H9 (cell line): ENCODE data around the gene IL3. TPM values are rescaled to one million over a fixed set of nuclear protein-coding genes. Genes with fewer than 3 reads are reported as not detected.

Source experiments
- DNase-seq: peaks from one replicate; pipeline ENCODE4 v3.0.0-alpha.2; 2017
- H2AFZ ChIP-seq: one replicate; pipeline ENCODE4 v1.6.1; 2013; ENCODE audit warnings: mild to moderate bottlenecking, low read length, control low read depth, moderate library complexity
- H2AK5ac ChIP-seq: 2 replicates; pipeline ENCODE4 v1.6.1; 2013; ENCODE audit warnings: low read length, control low read depth, mixed read lengths; ENCODE audit not compliant: insufficient read length
- H2BK120ac ChIP-seq: one replicate; pipeline ENCODE4 v1.6.1; 2013; ENCODE audit warnings: low read depth, mild to moderate bottlenecking, low read length, control low read depth, inconsistent platforms; ENCODE audit not compliant: poor library complexity, severe bottlenecking
- H2BK12ac ChIP-seq: 2 replicates; pipeline ENCODE4 v1.6.1; 2013; ENCODE audit warnings: low read length, control low read depth, mixed read lengths, low read depth; ENCODE audit not compliant: insufficient read length
- H2BK15ac ChIP-seq: 2 replicates; pipeline ENCODE4 v1.6.1; 2013; ENCODE audit warnings: low read depth, low read length, control low read depth
- H2BK20ac ChIP-seq: one replicate; pipeline ENCODE4 v1.6.1; 2013; ENCODE audit warnings: low read depth, mild to moderate bottlenecking, low read length, control low read depth, inconsistent platforms; ENCODE audit not compliant: poor library complexity, severe bottlenecking
- H2BK5ac ChIP-seq: 2 replicates; pipeline ENCODE4 v1.6.1; 2013; ENCODE audit warnings: low read length, control low read depth, mixed read lengths; ENCODE audit not compliant: insufficient read length
- H3K14ac ChIP-seq: 2 replicates; pipeline ENCODE4 v1.6.1; 2013; ENCODE audit warnings: low read length, control low read depth; ENCODE audit not compliant: insufficient read depth
- H3K18ac ChIP-seq: 2 replicates; pipeline ENCODE4 v1.6.1; 2013; ENCODE audit warnings: low read depth, mild to moderate bottlenecking, mixed read lengths, low read length, control low read depth; ENCODE audit not compliant: insufficient read length
- H3K23ac ChIP-seq: 2 replicates; pipeline ENCODE4 v1.6.1; 2013; ENCODE audit warnings: low read length, control low read depth, mixed read lengths, low read depth; ENCODE audit not compliant: insufficient read length
- H3K23me2 ChIP-seq: 2 replicates; pipeline ENCODE4 v1.6.1; 2013; ENCODE audit warnings: low read depth, mild to moderate bottlenecking, mixed read lengths, low read length, control low read depth; ENCODE audit not compliant: insufficient read length, poor library complexity, severe bottlenecking
- H3K27ac ChIP-seq: 2 replicates; pipeline ENCODE4 v1.5.1; 2013; ENCODE audit warnings: low read length, control low read depth, mixed read lengths, low read depth; ENCODE audit not compliant: insufficient read length
- H3K27me3 ChIP-seq: 2 replicates; pipeline ENCODE4 v1.6.1; 2013; ENCODE audit warnings: low read length, control low read depth, inconsistent platforms; ENCODE audit not compliant: insufficient read depth
- H3K4ac ChIP-seq: 2 replicates; pipeline ENCODE4 v1.6.1; 2013; ENCODE audit warnings: low read depth, mild to moderate bottlenecking, control low read depth, inconsistent platforms, low read length, moderate library complexity
- H3K4me1 ChIP-seq: 2 replicates; pipeline ENCODE4 v1.6.1; 2013; ENCODE audit warnings: low read length, control low read depth, inconsistent platforms; ENCODE audit not compliant: insufficient read depth
- H3K4me2 ChIP-seq: 2 replicates; pipeline ENCODE4 v1.6.1; 2013; ENCODE audit warnings: low read length, control low read depth, mixed read lengths; ENCODE audit not compliant: insufficient read length, insufficient read depth
- H3K56ac ChIP-seq: 2 replicates; pipeline ENCODE4 v1.6.1; 2013; ENCODE audit warnings: low read depth, mild to moderate bottlenecking, mixed read lengths, low read length, control low read depth; ENCODE audit not compliant: insufficient read length
- H3K79me1 ChIP-seq: 2 replicates; pipeline ENCODE4 v1.6.1; 2013; ENCODE audit warnings: low read depth, mild to moderate bottlenecking, moderate library complexity, low read length, control low read depth, inconsistent platforms; ENCODE audit not compliant: insufficient read depth, poor library complexity, severe bottlenecking
- H3K79me2 ChIP-seq: 2 replicates; pipeline ENCODE4 v1.6.1; 2013; ENCODE audit warnings: low read length, control low read depth, inconsistent platforms; ENCODE audit not compliant: insufficient read depth
- H3K9ac ChIP-seq: 2 replicates; pipeline ENCODE4 v1.6.1; 2013; ENCODE audit warnings: low read length, control low read depth, mixed read lengths; ENCODE audit not compliant: insufficient read length; ENCODE audit errors: extremely low read depth
- H3K9me3 ChIP-seq: one replicate; pipeline ENCODE4 v1.6.1; 2013; ENCODE audit warnings: low read depth, low read length, inconsistent platforms; ENCODE audit not compliant: control insufficient read depth
- H3T11ph ChIP-seq: one replicate; pipeline ENCODE4 v1.6.1; 2013; ENCODE audit warnings: mild to moderate bottlenecking, low read length, control low read depth, inconsistent platforms
- H4K20me1 ChIP-seq: one replicate; pipeline ENCODE4 v1.6.1; 2013; ENCODE audit not compliant: control insufficient read depth, insufficient read length, insufficient read depth
- H4K5ac ChIP-seq: 2 replicates; pipeline ENCODE4 v1.6.1; 2013; ENCODE audit warnings: low read depth, mild to moderate bottlenecking, mixed read lengths, low read length, control low read depth; ENCODE audit not compliant: insufficient read length
- H4K8ac ChIP-seq: replicated peaks from 2 replicates; pipeline ENCODE4 v1.6.1; 2013; ENCODE audit warnings: low read length, control low read depth, mixed read lengths, low read depth; ENCODE audit not compliant: insufficient read length
- H4K91ac ChIP-seq: 2 replicates; pipeline ENCODE4 v1.6.1; 2013; ENCODE audit warnings: low read depth, mild to moderate bottlenecking, moderate library complexity, mixed read lengths, low read length, control low read depth; ENCODE audit not compliant: insufficient read length
- H3K27ac Mint-ChIP-seq, 3 experiments: 2 replicates in 2 of 3; 3 replicates in 1 of 3; pipeline ENCODE4 v1.8.0; 2020 to 2021; ENCODE audit warnings: mixed read lengths in 3 of 3, mild to moderate bottlenecking in 1 of 3, moderate library complexity in 1 of 3
- H3K27me3 Mint-ChIP-seq: 2 replicates; pipeline ENCODE4 v1.8.0; 2021; ENCODE audit warnings: low read depth, mild to moderate bottlenecking, moderate library complexity, mixed read lengths
- H3K36me3 Mint-ChIP-seq, 3 experiments: 2 replicates in 2 of 3; 3 replicates in 1 of 3; pipeline ENCODE4 v1.8.0; 2020 to 2021; ENCODE audit warnings: low read depth in 3 of 3, mixed read lengths in 3 of 3; ENCODE audit not compliant: insufficient read depth in 1 of 3
- H3K4me1 Mint-ChIP-seq, 2 experiments: 2 replicates each; pipeline ENCODE4 v1.8.0; 2020; ENCODE audit warnings: mixed read lengths in 2 of 2
- H3K4me3 Mint-ChIP-seq, 2 experiments: 2 replicates in 1 of 2; 3 replicates in 1 of 2; pipeline ENCODE4 v1.8.0; 2020 to 2021; ENCODE audit warnings: mild to moderate bottlenecking in 2 of 2, mixed read lengths in 2 of 2, moderate library complexity in 1 of 2
- H3K9me3 Mint-ChIP-seq, 2 experiments: 2 replicates in 1 of 2; 3 replicates in 1 of 2; pipeline ENCODE4 v1.8.0; 2020; ENCODE audit warnings: mild to moderate bottlenecking in 2 of 2, mixed read lengths in 2 of 2, moderate library complexity in 1 of 2
- CTCF ChIP-seq: fragments of 200-600 bp; sonication (generic); conservative IDR thresholded peaks from 3 replicates; pipeline ENCODE4 v1.8.0; 2021; ENCODE audit warnings: antibody characterized with exemption, mild to moderate bottlenecking
- WGBS: extraction: QIAGEN DNeasy Blood & Tissue Kit; methylation state at CpG from one replicate; pipeline ENCODE4 v1.1.7; 2013; ENCODE audit warnings: missing lambda C conversion rate, low lambda C conversion rate, mixed read lengths; ENCODE audit not compliant: insufficient read length; ENCODE audit errors: extremely low coverage; 5-methylcytosine and 5-hydroxymethylcytosine counted together
- total RNA-seq: library from RNA; stranded (reverse); gene quantifications from 2 replicates; pipeline ENCODE4 v1.2.1, GENCODE V29; 2021

Gene IL3
- total RNA-seq, 1 experiment from 2014 or later = not detected

GRCh38 chr5:132037353-132037752, 23.1 kb upstream of the IL3 start:
- Histone ChIP-seq H3K56ac (no peak overlapping the region), H2AFZ (no peak overlapping the region), H3K27ac (no peak overlapping the region), H3K4me1 (no peaks in the 10 kb centered on the region), H3K23ac (no peak overlapping the region), H3K4ac (no peak overlapping the region), H3K9ac (no peak overlapping the region), H3T11ph (no peak overlapping the region), H3K14ac (no peak overlapping the region), H3K79me1 (no peaks in the 10 kb centered on the region), H2BK120ac (no peak overlapping the region), H3K9me3 (no peaks in the 10 kb centered on the region), H2BK12ac (no peak overlapping the region), H3K23me2 (no peaks in the 10 kb centered on the region), H4K8ac (no peak overlapping the region), H3K79me2 (no peaks in the 10 kb centered on the region), H2BK20ac (no peak overlapping the region), H3K18ac (no peak overlapping the region), H4K20me1 (no peaks in the 10 kb centered on the region), H3K4me2 (no peak overlapping the region), H2BK15ac (no peak overlapping the region), H4K5ac (no peak overlapping the region), H2AK5ac (no peak overlapping the region), H4K91ac (no peak overlapping the region), H2BK5ac (no peak overlapping the region), H3K27me3 (no peaks in the 10 kb centered on the region)
- Mint-ChIP-seq H3K9me3 (no peaks in the 10 kb centered on the region), H3K27me3 (peaks cover 18% of the 10 kb centered on the region), H3K27ac (no peak overlapping the region), H3K36me3 (no peaks in the 10 kb centered on the region), H3K4me3 (no peak overlapping the region), H3K4me1 (no peaks in the 10 kb centered on the region)
- no CpG with 5 or more reads among the region's 2 CpGs for WGBS
- TF ChIP-seq CTCF = no peak
- DNase-seq = no peak
